RCC 7860 (cell line): Measurements from ENCODE around the gene ENTR1.

ENCODE experiments used
- DNase-seq: peaks from one replicate; pipeline ENCODE4 v3.0.0-alpha.2; 2015; ENCODE audit warnings: low spot score
- FAIRE-seq: peaks from 2 replicates; lab custom pipeline; 2012; peaks lifted over from hg19 to GRCh38; lab: Jason Lieb, UNC

Gene ENTR1

GRCh38 chr9:136399176-136400037 lies 11.0 kb downstream of the ENTR1 start:
- DNase-seq = peak; percentile 45
- FAIRE-seq = no peak

DNA sequence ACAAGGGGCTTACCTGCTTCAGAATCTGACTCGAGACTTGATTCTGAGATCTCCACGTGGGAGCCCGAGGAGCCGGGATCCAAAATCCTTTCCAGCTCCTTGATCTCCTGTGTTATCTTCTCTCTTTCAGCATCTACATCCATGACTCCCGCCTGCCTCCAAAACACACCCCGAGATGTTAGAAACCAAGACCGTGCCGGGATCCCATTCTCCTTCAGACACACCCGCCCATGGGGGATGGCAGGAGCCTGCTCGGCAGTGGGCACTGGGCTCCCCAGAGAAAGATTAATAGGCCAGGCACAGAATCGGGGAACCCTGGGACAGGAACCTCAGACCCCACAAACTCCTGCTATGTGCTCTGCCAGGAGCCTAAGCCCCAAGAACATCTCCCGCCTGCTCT lies 12.1 kb downstream of the ENTR1 start:
- FAIRE-seq (no peak), DNase-seq (no peak)

DNA sequence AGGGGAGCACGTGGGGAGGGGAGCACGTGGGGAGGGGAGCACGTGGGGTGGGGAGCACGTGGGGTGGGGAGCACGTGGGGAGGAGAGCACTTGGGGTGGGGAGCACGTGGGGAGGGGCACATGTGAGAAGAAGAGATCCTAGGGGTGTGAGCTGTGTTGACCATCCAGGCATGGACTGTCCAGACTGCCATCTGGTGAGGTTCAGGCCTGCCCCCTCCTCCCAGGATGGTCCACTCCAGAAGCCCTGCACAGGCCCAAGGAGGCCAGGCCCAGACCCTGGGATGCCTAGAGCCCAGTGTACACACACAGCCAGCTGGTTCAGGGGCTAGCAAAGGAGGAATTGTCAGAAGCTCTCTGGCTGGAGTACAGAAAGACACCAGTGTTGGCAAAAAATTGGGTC lies 12.8 kb downstream of the ENTR1 start:
- no peak for FAIRE-seq

GRCh38 chr9:136396219-136396515 lies 14.2 kb downstream of the ENTR1 start:
- DNase-seq (no peak), FAIRE-seq (no peak)

More for the DNA sequence above, 12.8 kb downstream of the ENTR1 start:
- no peak for DNase-seq

DNA sequence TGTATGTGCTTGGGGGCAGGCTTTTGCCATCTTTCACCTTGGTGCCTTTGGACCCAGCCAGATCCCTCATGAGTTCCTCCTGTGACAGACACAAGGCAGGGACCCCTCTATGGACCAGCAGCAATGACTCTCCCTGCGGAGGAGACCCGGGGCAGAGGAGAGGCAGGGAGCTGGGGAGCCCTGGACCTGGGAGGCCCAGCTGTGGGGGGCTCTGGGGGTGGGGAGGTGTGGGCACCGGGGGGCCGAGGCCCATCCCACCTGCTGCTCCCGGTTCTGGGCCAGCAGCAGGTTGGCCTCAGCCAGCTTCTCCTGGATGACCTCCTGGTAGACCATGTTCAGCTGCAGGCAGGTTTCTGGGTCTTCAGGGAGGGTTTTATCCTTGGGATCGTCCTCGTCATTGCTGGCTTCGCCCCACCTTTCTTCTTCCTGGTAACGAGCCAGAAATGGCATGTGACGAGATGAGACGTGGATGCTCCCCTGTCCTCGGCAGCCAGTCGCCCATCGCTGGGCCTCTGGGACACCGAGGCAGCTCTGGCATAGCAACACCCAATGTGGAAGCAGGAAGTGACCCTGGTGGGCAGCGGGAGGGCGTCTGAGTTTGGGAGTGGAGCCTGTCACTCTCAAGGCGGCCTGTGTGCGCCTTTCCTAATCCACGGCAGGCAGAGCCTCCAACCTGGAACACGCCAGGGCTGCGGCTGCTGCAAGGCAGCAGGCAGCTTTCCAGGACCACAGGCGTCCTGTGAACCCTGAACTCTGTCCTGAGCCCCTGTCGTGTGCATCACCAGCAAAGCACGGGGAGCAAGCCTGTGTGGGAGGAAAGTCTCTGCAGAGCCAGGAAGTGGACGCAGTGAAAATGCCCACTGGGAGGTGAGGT lies 14.8 kb downstream of the ENTR1 start:
- DNase-seq = no peak
- no peak for FAIRE-seq

GRCh38 chr9:136395020-136395340 lies 15.4 kb downstream of the ENTR1 start:
- no peak for FAIRE-seq
- no peak for DNase-seq

- no peak for DNase-seq
- no peak for FAIRE-seq
These were observed 15.9 kb downstream of the ENTR1 start for GRCh38 chr9:136394312-136395019.

- DNase-seq = no peak
These were observed 16.9 kb downstream of the ENTR1 start for GRCh38 chr9:136393531-136393930.

DNA sequence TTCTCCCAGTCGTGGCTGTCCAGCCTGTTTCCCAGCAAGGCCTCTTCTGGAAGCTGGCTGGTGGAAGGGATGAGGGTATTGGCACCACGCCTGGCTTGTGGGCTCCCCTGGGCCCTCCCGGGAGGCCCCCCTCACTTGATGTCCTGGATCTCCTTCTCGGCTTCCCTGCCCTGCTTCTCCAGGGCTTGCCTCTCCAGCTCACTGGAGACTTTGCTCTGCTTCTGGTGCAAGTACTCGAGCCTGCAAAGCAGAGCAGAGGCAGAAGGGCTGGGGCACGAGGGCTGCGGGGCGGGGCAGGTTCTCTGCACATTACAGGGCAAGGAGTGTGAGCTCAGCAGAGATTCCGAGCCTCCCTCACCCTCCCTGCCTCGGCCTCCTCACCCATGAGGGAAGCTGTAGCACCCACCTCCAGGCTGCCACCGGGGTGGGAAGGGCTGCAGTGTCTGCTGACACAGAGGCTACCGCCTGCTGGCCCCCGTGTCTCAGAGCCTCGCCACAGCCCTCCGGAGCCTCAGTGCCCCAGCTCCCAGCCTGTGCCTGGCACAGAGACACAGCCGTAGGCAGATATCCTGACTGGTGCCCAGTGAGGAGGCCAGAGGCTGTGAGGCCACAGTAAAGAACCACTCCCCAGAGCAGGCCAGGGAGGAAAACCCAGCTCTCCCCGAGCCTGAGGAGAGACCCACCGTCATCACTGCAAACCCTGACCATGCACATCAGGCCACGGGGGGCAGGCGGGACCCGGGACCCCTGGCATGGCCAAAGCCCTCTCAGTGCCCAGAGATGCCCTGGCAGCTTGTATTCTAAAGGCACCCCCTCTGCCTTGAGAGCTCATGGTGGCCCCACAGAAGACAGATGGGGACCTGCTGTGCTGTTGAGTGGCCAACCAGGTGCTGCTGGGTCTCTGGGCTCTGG lies 17.6 kb downstream of the ENTR1 start:
- FAIRE-seq (no peak), DNase-seq (no peak)

More at GRCh38 chr9:136393531-136393930, 16.9 kb downstream of the ENTR1 start:
- no peak for FAIRE-seq

DNA sequence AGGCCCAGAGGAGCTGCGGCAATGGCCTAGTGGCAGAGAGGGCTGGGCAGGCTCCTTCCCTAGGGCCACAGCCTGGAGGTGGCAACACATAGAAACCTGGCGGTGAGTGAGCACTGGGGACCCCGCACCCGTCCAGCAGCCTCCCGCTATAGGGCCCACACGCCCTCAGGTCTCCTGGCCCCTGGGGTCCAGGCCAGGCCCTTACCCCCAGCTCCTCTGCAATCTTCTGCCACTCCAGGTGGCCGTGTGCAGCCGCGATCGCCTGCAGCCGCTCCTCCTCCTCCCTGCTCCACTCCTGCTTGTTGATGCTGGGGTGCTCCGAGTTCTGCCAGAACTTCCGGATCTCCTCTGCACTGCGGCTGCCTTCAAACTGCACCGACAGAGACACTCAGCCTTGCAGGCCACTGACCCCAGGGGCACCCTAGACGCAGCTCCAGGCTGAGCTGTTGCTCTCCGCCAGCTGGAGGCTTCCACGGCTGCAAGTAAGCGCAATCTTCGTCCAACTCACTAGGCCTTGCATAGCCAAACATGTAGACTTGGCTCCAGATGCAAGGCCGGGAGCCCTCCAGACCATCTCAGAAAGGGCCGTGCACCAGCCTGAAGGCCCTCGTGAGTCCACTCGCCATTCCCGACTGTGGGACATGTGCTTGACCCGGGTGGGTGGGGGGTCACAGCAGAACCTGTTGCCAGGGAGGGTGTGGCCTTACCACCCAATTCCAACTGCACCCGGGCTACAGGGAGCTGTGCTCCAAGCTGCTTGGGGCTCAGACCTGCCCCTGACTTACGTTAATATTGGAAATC lies 18.5 kb downstream of the ENTR1 start:
- DNase-seq = no peak
- no peak for FAIRE-seq

GRCh38 chr9:136389396-136389795 lies 21.0 kb downstream of the ENTR1 start:
- DNase-seq = no peak
- FAIRE-seq = no peak

DNA sequence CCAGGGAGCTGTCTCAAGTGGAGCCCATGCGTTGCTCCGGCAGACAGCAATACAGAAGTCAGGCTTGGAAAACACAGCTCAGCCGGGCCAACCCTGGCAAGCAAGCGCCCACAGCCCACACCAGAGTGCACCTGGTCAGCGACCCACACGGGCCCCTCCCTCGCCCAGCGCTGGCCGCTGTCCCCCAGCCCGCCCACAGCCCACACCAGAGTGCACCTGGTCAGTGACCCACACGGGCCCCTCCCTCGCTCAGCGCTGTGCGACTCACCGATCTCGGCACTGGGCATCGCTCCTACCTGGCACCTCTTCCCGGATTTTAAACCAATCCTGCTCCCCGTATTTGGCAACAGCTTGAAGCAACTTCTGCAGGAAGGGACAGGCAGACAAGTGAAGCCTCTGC lies 23.2 kb downstream of the ENTR1 start:
- FAIRE-seq = no peak
- no peak for DNase-seq

GRCh38 chr9:136386018-136386417 lies 24.4 kb downstream of the ENTR1 start:
- no peak for FAIRE-seq
- DNase-seq = no peak

DNA sequence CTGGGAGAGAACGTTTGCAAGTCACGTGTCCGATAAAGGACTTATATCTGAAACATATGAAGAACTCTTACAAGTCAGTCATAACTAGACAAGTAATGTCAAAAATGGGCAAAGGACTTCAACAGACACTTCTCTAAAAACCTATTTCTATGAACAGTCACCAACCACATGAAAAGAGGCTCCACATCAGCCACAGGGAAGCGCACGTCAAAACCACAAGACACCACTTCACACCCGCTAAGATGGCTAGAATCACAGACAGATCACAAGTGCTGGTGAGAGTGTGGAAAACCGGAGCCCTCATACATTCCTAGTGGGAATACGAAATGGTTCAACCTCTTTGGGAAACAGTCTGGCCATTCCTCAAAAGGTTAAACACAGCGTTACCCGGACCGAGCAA lies 25.4 kb downstream of the ENTR1 start:
- no peak for FAIRE-seq
- no peak for DNase-seq

- FAIRE-seq (no peak), DNase-seq (no peak)
These were observed 27.0 kb downstream of the ENTR1 start for GRCh38 chr9:136383436-136383835.

- no peak for FAIRE-seq
- no peak for DNase-seq
These were observed 28.4 kb downstream of the ENTR1 start for GRCh38 chr9:136381966-136382513.

GRCh38 chr9:136381311-136381710 lies 29.1 kb downstream of the ENTR1 start:
- no peak for DNase-seq
- FAIRE-seq = no peak

GRCh38 chr9:136380381-136380780 lies 30.0 kb downstream of the ENTR1 start:
- DNase-seq = no peak
- no peak for FAIRE-seq

DNA sequence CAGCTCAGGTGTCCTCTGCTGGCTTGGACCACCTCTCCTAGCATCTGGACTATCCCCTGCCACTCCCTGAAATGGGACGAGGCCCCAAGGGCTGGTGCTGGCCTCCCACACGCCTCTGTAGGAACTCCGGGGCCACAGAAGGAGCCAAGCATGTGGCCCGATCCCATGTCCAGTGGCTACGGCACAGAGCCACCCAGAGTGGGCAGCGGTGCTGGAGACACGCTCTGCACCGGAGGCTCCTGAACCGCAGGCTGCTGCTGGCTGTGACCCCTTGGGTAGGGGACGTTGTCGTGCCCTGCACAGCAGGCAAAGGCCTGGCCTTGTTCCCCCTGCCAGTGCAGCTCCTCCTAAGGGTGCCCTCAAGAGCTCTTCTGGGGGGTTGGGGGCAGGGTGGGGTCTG lies 30.5 kb downstream of the ENTR1 start:
- DNase-seq (no peak), FAIRE-seq (no peak)
